Caco-2 (cell line): ENCODE measurements around the gene LILRA5. TPM values are rescaled to one million over a fixed set of nuclear protein-coding genes. Genes with fewer than 3 reads are reported as not detected.

Experiments used
- BruUV-seq: library from RNA; stranded (reverse); fragments of 400-500 nt; replicated peaks from 2 replicates; lab custom pipeline; 2021; lab: Mats Ljungman, UMichigan
- CTCF ChIA-PET: fragments of 300-600 bp; sonication (Branson Sonifier 250); formaldehyde crosslinking; loops from one replicate; lab custom pipeline; 2022; ENCODE audit warnings: antibody characterized with exemption; lab: Charles Lee
- POLR2A ChIA-PET: fragments of 300-600 bp; sonication (Branson Sonifier 250); formaldehyde crosslinking; loops from one replicate; lab custom pipeline; 2022; ENCODE audit warnings: antibody characterized with exemption; lab: Charles Lee
- DNase-seq, 2 experiments: peaks; one replicate each; pipeline versions ENCODE4 v3.0.0 to v3.0.0-alpha.2; 2020 to 2022
- H3K27me3 ChIP-seq: replicated peaks from 2 replicates; pipeline ENCODE4 v1.6.0; 2011; ENCODE audit warnings: low read length; ENCODE audit not compliant: control insufficient read depth, insufficient read depth
- H3K36me3 ChIP-seq: 2 replicates; pipeline ENCODE4 v1.5.1; 2011; ENCODE audit warnings: low read length; ENCODE audit not compliant: control insufficient read depth, insufficient read depth
- H3K4me1 ChIP-seq: fragments of 250-450 bp; sonication (Bioruptor Pico); 2 replicates; pipeline ENCODE4 v1.5.1; 2020; ENCODE audit warnings: mild to moderate bottlenecking
- H3K4me3 ChIP-seq: 2 replicates; pipeline ENCODE4 v1.5.1; 2011; ENCODE audit warnings: low read depth, mild to moderate bottlenecking, control low read depth, low read length
- H3K9me3 ChIP-seq: fragments of 250-450 bp; sonication (Bioruptor Pico); 2 replicates; pipeline ENCODE4 v1.5.1; 2020; ENCODE audit warnings: mild to moderate bottlenecking, moderate library complexity
- H3K27ac Mint-ChIP-seq: one replicate; pipeline ENCODE4 v1.8.0; 2022; ENCODE audit warnings: mixed read lengths; ENCODE audit not compliant: unreplicated experiment
- H3K27me3 Mint-ChIP-seq: one replicate; pipeline ENCODE4 v1.8.0; 2022; ENCODE audit warnings: mixed read lengths; ENCODE audit not compliant: insufficient read depth, unreplicated experiment
- H3K36me3 Mint-ChIP-seq: one replicate; pipeline ENCODE4 v1.8.0; 2022; ENCODE audit warnings: mild to moderate bottlenecking, mixed read lengths; ENCODE audit not compliant: insufficient read depth, unreplicated experiment
- H3K4me1 Mint-ChIP-seq: one replicate; pipeline ENCODE4 v1.8.0; 2022; ENCODE audit warnings: low read depth, mixed read lengths; ENCODE audit not compliant: unreplicated experiment
- H3K4me3 Mint-ChIP-seq: one replicate; pipeline ENCODE4 v1.8.0; 2022; ENCODE audit warnings: mild to moderate bottlenecking, moderate library complexity, mixed read lengths; ENCODE audit not compliant: unreplicated experiment
- H3K9me3 Mint-ChIP-seq: one replicate; pipeline ENCODE4 v1.8.0; 2022; ENCODE audit warnings: mixed read lengths; ENCODE audit not compliant: unreplicated experiment
- intact Hi-C: fragments of 100-400 bp; cut with micrococcal nuclease; formaldehyde crosslinking; loops from one replicate; pipeline ENCODE4 v1.10.0; 2022; ENCODE audit not compliant: unreplicated experiment
- total RNA-seq: library from RNA; stranded (reverse); gene quantifications from 2 replicates; pipeline ENCODE4 v1.2.3, GENCODE V29; 2022
- TF ChIP-seq, protein P1 (sequence below), 2 experiments: fragments of 200-600 bp in 1 of 2; IDR thresholded peaks; 1 replicate in 1 of 2; 2 replicates in 1 of 2; pipeline versions ENCODE4 v1.5.1 to v1.8.0; 2011 to 2022; ENCODE audit warnings: antibody characterized with exemption in 1 of 2, control low read depth in 1 of 2, inconsistent platforms in 1 of 2, low read depth in 1 of 2, low read length in 1 of 2, mild to moderate bottlenecking in 1 of 2, moderate library complexity in 1 of 2; ENCODE audit not compliant: insufficient read depth in 1 of 2, severe bottlenecking in 1 of 2, unreplicated experiment in 1 of 2

The LILRA5 gene
- total RNA-seq, 1 experiment from 2014 or later, result not detected

DNA sequence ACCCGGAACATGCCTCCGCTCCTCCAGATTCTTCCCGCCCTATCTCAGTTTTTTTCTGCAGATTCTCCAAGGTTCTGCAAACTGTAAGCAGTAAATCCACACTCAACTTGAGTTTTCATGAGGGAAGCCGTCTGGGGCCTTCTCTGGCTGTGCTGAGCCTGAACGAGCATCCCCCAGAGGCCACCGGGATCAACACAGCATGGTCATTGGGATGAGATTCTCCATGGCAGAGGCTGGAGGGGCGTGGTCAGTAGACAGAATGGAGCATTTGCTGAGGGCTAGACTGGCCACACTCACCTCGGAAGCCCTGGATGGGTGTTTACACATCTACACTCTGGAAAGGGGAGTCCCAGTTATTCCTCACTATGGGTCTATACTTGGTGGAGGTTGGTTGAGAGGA is 28.3 kb upstream of the LILRA5 start:
- Mint-ChIP-seq H3K27ac (no peak overlapping the region), H3K4me1 (no peaks in the 10 kb centered on the region), H3K9me3 (no peaks in the 10 kb centered on the region), H3K4me3 (no peak overlapping the region), H3K36me3 (no peaks in the 10 kb centered on the region), H3K27me3 (peaks cover 22% of the 10 kb centered on the region)
- no TSS peak for BruUV-seq
- Histone ChIP-seq H3K9me3 (no peaks in the 10 kb centered on the region), H3K4me3 (no peak overlapping the region), H3K27me3 (no peaks in the 10 kb centered on the region; the same call in 1 of the 2 replicates), H3K36me3 (no peaks in the 10 kb centered on the region), H3K4me1 (no peaks in the 10 kb centered on the region)
- POLR2A ChIA-PET, result no interaction called here
- TF ChIP-seq, protein P1, sequence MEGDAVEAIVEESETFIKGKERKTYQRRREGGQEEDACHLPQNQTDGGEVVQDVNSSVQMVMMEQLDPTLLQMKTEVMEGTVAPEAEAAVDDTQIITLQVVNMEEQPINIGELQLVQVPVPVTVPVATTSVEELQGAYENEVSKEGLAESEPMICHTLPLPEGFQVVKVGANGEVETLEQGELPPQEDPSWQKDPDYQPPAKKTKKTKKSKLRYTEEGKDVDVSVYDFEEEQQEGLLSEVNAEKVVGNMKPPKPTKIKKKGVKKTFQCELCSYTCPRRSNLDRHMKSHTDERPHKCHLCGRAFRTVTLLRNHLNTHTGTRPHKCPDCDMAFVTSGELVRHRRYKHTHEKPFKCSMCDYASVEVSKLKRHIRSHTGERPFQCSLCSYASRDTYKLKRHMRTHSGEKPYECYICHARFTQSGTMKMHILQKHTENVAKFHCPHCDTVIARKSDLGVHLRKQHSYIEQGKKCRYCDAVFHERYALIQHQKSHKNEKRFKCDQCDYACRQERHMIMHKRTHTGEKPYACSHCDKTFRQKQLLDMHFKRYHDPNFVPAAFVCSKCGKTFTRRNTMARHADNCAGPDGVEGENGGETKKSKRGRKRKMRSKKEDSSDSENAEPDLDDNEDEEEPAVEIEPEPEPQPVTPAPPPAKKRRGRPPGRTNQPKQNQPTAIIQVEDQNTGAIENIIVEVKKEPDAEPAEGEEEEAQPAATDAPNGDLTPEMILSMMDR (IDR thresholded peaks at IDR 0.05; ENCODE audit: insufficient read depth in 1 of 2, low read depth in 1 of 2, low read length in 1 of 2, severe bottlenecking in 1 of 2, unreplicated experiment in 1 of 2), result no peak
- no peak for DNase-seq
- CTCF ChIA-PET, result interaction anchor here (0.6 kb wide), 1 partner anchor 13 kb away, joined by 3 read pairs; no protein-coding TSS in a partner anchor
- intact Hi-C loops, result no loop called here

DNA sequence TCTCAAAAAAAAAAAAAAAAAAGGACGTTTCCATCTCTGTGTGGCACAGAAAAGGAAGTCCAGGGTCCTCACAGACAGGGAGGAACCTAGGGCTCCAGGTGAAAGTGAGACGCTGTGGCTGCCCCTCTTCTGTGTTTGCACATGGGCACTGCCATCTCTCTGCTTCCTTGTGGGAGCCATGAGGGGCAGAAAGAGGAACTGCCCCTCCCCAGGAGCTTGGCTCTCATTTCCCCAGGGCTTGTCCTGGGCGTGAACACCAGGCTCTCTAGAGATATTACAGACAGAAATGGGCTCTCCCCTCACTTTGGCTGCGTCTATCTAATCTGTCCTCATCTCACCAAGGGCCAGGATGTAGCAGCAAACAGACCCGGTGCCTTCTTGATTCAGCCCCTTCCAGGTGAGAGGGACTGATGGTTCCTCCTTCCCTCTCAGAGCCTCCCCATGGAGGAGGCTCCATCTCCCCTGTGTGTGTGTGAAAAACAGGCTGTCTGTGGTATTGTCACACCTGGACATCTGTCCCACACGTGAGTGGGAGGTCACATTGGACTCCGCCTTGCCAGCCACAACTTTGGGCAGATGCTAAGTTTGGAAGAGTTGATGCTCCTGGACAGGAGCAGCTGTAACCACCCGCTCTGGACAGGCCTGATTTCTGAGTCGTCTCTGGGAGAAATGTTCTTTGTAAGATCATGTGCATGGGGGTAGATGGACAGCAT is 26.8 kb upstream of the LILRA5 start:
- Histone ChIP-seq H3K27me3 (no peaks in the 10 kb centered on the region; the same call in 1 of the 2 replicates), H3K4me3 (no peak overlapping the region), H3K36me3 (no peaks in the 10 kb centered on the region), H3K9me3 (no peaks in the 10 kb centered on the region), H3K4me1 (no peaks in the 10 kb centered on the region)
- no peak for DNase-seq
- Mint-ChIP-seq H3K27ac (no peak overlapping the region), H3K27me3 (peaks cover 22% of the 10 kb centered on the region), H3K9me3 (no peaks in the 10 kb centered on the region), H3K36me3 (no peaks in the 10 kb centered on the region), H3K4me1 (no peaks in the 10 kb centered on the region), H3K4me3 (no peak overlapping the region)
- BruUV-seq, result no TSS peak
- ChIA-PET POLR2A (no interaction called here), CTCF (no interaction called here)
- intact Hi-C loops, result no loop called here
- TF ChIP-seq, protein P1 (IDR thresholded peaks at IDR 0.05; ENCODE audit: insufficient read depth in 1 of 2, low read depth in 1 of 2, low read length in 1 of 2, severe bottlenecking in 1 of 2, unreplicated experiment in 1 of 2), result no peak

DNA sequence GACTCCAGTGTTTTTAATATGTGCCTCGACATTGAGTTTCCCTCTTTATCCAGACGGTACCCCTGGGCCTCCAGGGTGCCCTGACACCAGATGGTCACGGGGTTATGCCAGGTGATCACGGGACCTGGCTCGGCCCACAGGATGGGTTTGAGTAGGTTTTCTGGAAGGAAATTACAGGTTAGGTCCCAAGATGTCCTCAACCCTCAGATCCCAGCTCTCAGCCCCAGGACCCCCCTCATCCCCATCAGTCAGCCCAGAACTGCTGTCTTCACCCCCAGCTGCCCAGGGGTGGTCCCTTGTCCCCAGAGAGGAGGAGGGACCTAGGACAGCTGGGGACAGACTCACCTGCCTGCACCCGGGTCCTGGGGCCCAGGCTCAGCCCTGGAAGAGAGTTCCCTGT is 25.6 kb upstream of the LILRA5 start:
- Mint-ChIP-seq H3K27ac (no peak overlapping the region), H3K4me1 (no peaks in the 10 kb centered on the region), H3K27me3 (peaks cover 26% of the 10 kb centered on the region), H3K36me3 (no peaks in the 10 kb centered on the region), H3K9me3 (no peaks in the 10 kb centered on the region), H3K4me3 (no peak overlapping the region)
- DNase-seq, result no peak
- Histone ChIP-seq H3K9me3 (no peaks in the 10 kb centered on the region), H3K36me3 (no peaks in the 10 kb centered on the region), H3K4me1 (no peaks in the 10 kb centered on the region), H3K4me3 (no peak overlapping the region), H3K27me3 (no peaks in the 10 kb centered on the region; the same call in 1 of the 2 replicates)
- no TSS peak for BruUV-seq
- TF ChIP-seq, protein P1 (IDR thresholded peaks at IDR 0.05; ENCODE audit: insufficient read depth in 1 of 2, low read depth in 1 of 2, low read length in 1 of 2, severe bottlenecking in 1 of 2, unreplicated experiment in 1 of 2), result no peak
- intact Hi-C loops, result no loop called here
- ChIA-PET CTCF (no interaction called here), POLR2A (no interaction called here)
